ENCODE measurements around the gene COG7. TPM values are rescaled to one million over a fixed set of nuclear protein-coding genes. Genes with fewer than 3 reads are reported as not detected.
A peak's percentile ranks its signal among the peaks of the same experiment; 100 is the strongest.
"Not testable (repeated sequence)": the region's sequence is repeated elsewhere in the genome, so short reads cannot be mapped to it uniquely, and the experiment has no call there.

The COG7 gene
- total RNA-seq, 1 donor from 2014 or later: 29.4 TPM

DNA sequence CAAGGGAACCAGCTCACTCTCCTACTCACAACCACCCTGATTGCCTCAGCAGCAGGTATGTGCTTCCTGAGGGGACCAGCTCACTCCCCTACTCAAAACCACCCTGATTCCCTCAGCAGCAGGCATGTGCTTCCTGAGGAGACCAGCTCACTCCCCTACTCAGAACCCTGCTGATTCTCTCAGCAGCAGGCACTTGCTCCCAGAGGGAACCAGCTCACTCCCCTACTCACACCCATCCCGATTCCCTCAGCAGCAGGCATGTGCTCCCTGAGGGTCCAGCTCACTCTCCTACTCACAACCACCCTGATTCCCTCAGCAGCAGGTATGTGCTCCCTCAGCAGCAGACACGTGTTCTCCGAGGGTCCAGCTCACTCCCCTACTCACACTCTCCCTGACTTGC, 26.1 kb upstream of the COG7 start:
- no peak for ATAC-seq

GRCh38 chr16:23478566-23478965, 25.6 kb upstream of the COG7 start:
- no peak for DNase-seq (ENCODE audit: low spot score)
- intact Hi-C loops (cut with DNase I): no loop called here
- no peak for ATAC-seq

More for the DNA sequence above, 26.1 kb upstream of the COG7 start:
- DNase-seq (ENCODE audit: low spot score): no peak
- intact Hi-C loops (cut with DNase I): no loop called here

DNA sequence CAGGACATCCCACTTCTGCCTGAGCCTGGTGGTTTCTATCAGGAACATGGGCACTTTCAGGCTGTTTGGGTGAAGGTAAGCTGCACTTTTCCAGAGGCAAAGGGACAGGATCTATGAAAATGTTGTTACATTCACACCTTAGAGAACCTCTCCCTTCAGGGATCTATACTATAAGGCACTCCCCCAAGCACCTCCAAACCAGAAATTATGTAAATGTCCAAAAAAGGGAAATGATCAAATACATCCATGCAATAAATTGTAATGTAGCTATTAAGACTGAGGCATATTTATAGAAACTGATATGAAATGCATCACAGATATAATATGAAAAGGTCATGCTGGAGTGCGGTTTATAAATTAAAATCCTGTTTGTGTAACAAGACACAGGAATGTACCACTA, 23.3 kb upstream of the COG7 start:
- ATAC-seq: no peak
- intact Hi-C loops (cut with DNase I): no loop called here

GRCh38 chr16:23469814-23470213, 16.8 kb upstream of the COG7 start:
- intact Hi-C loops (cut with DNase I): no loop called here
- ATAC-seq (no peak), DNase-seq (ENCODE audit: low spot score) (no peak)

More for the DNA sequence above, 23.3 kb upstream of the COG7 start:
- DNase-seq (ENCODE audit: low spot score): peak; percentile 2

GRCh38 chr16:23466162-23466885, 13.3 kb upstream of the COG7 start:
- intact Hi-C loops (cut with DNase I): no loop called here
- ATAC-seq (no peak), DNase-seq (ENCODE audit: low spot score) (no peak)

DNA sequence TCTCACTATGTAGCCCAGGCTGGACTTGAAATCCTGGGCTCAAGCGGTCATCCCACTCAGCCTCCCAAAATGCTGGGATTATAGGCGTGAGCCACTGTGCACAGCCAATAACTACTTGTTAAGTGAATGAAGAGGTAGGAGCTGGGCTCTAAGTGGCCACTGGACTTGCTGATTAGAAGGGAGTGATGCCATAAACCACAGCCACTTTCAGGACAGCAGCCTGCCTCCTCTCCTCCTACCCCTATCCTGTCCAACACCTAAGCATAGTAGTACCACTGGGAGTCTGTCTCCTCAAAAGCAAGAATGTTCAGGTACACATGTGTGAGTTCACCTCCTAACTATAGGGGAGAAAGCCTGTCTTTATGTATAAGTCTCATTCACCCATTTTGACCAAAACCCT, 12.2 kb upstream of the COG7 start:
- intact Hi-C loops (cut with DNase I): no loop called here
- ATAC-seq (no peak), DNase-seq (ENCODE audit: low spot score) (no peak)

DNA sequence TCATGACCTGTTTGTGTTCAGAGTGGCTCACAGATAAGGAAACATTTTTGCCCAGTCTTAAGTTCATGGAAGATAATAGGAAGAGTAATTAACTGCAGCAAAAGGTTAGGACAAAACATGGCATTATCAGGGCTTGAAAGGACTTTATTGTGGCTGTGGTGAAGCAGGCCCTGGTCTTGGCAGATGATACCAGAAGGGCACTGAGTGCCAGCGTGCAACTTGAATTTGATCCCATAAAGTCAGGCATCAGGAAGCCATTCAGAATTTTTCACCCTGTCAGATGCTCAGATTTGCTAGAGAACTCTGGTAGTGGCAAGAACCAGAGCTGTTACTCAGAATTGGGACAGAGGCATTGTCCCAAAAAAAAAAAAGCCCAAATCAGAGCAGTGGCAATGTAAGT, 11.2 kb upstream of the COG7 start:
- DNase-seq (ENCODE audit: low spot score): no peak
- no peak for ATAC-seq

GRCh38 chr16:23462994-23463393, 10.0 kb upstream of the COG7 start:
- ATAC-seq (peak; percentile 83), DNase-seq (ENCODE audit: low spot score) (peak; percentile 88)
- intact Hi-C loops (cut with DNase I): not testable (repeated sequence)

More for the DNA sequence above, 11.2 kb upstream of the COG7 start:
- intact Hi-C loops (cut with DNase I): no loop called here

DNA sequence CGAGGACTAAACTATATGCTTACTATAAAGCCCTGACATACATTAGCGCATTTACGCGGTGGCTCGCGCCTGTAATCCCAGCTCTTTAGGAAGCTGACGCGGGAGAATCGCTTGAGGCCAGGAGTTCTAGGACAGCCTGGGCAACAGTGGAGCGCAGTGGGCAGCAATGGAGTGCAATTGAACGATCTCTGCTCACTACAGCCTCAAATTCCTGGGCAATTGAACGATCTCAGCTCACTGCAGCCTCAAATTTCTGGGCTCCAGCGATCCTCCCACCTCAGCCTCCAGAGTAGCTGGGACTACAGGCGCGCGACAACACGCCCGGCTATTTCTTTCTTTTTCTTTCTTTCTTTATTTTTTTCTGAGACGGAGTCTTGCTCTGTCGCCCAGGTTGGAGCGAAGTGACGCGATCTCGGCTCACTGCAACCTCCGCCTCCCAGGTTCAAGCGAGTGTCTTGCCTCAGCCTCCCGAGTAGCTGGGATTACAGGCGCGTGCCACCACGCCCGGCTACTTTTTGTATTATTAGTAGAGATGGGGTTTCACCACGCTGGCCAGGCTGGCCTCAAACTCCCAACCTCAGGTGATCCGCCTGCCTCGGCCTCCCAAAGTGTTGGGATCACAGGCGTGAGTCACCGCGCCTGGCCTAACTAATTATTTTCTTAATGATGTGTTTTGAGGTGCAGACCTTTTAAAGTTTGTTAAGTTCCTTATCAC, 506 bp upstream of the COG7 start:
- intact Hi-C loops (cut with DNase I): no loop called here
- peak; percentile 25 for ATAC-seq

GRCh38 chr16:23452221-23452571, 793 bp downstream of the COG7 start:
- no peak for DNase-seq (ENCODE audit: low spot score)
- intact Hi-C loops (cut with DNase I): no loop called here
- no peak for ATAC-seq

More for the DNA sequence above, 506 bp upstream of the COG7 start:
- DNase-seq (ENCODE audit: low spot score): no peak

DNA sequence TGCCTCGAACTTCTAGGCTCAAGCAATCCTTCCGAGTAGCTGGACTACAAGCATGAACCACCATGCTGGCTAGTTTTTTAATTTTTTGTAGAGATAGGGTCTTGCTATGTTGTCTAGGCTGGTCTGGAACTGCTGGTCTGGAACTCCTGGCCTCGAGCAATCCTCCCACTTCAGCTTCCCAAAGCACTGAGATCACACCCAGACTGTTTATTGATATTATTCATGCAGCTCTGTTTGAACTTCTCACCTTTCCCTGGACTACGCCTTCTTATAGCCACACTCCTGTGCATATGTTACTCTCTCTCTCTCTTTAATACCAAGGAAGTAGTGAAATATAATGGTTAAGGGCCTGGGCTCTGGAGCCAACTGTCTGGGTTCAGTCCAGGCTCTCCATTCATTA, 4.6 kb downstream of the COG7 start:
- DNase-seq (ENCODE audit: low spot score) (no peak), ATAC-seq (no peak)
- intact Hi-C loops (cut with DNase I): no loop called here

DNA sequence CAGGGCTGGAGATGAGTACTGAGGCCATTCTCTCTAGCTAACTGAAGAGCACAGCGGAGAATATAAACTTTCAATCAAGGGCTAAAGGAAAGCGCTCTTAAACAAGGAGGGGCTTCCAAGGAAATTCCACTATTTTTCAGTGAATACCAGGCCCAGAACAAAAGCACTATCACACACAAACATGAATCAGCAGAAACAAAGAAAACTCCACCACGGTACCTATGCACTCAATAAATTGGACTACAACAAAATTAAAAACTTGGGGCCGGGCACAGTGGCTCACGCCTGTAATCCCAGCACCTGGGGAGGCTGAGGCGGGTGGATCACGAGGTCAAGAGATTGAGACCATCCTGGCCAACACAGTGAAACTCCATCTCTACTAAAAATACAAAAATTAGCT, 15.4 kb downstream of the COG7 start:
- DNase-seq (ENCODE audit: low spot score); ATAC-seq; intact Hi-C loops (cut with DNase I): not testable (repeated sequence)

DNA sequence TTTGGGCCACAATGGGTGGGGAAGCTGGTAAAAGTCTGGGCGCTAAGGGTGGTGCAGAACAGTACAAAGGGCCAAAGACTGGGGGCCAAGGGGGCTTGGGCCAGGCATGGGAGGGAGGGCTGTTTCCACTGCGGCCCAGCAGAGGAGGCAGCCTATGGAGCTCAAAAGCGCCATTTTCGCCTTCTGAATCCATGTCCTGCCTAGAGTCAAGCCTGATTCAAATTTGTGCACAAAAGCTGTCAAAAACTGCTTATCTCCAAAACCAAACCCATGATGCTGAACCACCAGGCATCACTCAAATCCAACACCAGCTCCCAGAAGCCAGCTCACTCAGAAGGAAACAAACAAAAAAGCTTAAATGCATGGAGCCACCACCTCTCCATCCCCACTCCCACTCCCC, 16.0 kb downstream of the COG7 start:
- DNase-seq (ENCODE audit: low spot score) (no peak), ATAC-seq (no peak)
- intact Hi-C loops (cut with DNase I): no loop called here

- DNase-seq (ENCODE audit: low spot score): peak; percentile 70
- intact Hi-C loops (cut with DNase I): no loop called here
- peak; percentile 68 for ATAC-seq
Observed at GRCh38 chr16:23435500-23435899, 17.5 kb downstream of the COG7 start.

DNA sequence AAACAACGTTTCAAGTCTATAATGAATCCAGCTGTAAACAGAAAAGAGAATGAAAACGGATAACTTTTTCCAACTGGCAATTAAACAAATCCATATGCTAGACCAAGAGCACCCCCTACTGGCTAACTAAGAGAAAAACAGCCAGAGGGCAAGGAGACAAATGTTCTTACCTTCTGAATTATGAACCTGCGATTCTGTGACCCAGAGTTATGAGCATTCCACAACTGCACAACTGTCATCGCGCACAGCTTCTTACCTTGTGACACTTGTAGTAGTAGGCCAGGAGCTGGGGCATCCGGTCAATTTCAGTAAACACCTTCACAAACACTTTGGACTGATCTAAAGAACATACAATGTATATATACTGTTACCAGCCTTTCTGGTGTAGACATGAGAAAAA, 18.6 kb downstream of the COG7 start:
- intact Hi-C loops (cut with DNase I): no loop called here
- ATAC-seq (peak; percentile 32), DNase-seq (ENCODE audit: low spot score) (no peak)

DNA sequence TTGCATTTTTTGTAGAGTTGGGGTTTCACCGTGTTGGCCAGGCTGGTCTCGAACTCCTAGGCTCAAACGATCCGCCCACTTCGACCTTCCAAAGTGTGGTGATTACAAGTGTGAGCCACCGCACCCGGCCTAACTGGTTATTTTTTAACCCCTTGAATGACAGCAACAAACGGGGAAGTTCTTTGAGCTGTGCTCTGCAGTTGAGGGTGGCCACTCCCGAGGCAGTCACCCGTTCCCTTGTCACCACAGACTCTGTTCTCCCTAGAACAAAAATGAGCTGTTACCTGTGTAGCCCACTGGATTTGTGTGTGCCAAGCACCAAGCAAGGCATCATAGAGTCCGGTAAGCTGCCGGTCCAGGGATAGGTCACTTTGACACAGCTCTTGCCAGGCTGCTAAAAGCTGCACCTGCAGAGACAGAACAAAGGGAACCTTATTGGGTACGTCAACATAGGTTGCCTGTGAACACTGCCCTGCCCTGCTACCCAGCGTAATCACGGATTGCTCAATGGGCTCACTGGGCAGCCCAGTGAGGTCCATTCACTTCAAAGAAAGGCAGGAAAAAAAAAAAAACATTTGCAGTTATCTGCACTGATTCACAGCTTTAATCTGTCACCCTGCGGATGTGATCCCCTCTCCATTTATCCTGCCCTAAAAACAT, 19.6 kb downstream of the COG7 start:
- DNase-seq (ENCODE audit: low spot score): no peak
- ATAC-seq: no peak
- intact Hi-C loops (cut with DNase I): no loop called here

DNA sequence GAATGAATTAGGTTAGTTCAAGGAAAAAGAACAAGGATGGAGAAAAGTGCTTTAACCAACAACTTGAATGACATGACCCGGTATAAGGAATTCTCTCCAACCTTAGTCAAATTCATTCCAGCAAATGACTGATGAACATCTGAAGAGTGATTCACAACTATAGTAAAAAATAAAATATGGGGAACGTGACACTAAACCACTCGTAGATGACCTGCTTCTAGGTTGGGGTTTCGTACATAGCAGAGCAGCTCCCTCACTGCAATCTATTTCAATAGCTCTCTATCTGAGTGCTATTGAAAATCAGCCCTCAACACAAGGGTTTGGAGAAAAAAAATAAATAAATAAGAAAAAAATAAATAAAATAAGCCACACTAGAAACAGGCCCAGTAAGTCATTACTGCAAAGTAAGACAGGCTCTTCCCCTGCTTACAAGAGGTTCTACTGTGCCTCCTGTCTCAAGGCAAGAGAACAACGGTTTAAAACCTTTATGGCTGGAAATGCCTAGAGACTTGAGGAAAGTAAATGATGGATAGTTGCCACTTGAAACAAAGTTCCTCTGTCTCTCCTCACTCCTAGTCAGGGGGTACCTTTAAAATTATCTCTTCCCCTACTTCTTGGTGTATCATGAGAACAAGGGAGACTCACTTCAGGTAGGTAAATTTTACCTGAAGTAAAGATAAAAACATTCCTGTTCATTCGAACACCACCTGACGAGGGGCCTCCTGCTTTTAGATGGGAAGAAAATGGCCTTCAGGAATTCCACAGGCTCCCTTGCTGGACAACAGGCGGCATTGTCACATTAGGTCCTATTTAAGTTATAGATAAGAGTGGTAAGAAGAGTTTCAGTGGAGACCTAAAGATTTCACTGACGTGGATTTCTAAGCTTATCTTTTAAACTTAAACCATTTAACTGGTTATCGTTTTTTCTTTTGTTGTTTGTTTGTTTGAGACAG, 20.5 kb downstream of the COG7 start:
- intact Hi-C loops (cut with DNase I): no loop called here
- ATAC-seq: no peak
- DNase-seq (ENCODE audit: low spot score): no peak

DNA sequence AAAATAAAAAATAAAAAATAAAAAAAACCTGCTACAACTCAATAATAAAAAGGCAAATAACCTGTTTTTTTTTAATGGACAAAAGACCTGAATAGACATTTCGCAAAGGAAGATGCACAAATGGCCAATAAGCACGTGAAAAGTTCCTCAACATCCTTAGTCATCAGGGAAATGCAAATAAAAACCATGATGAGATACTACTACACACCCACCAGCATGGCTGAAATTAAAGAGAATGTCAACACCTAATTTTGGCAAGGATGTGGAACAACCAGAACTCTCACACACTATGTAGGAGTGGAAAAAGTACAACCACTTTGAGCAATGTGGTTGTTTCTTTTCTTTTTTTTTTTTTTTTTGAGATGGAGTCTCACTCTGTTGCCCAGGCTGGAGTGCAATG, 24.6 kb downstream of the COG7 start:
- ATAC-seq: no peak
- DNase-seq (ENCODE audit: low spot score): no peak
- intact Hi-C loops (cut with DNase I): loop anchor here (5.0 kb wide), 1 partner anchor 356 kb away; no protein-coding TSS in a partner anchor
